HFFc6 (cell line): ENCODE measurements around the gene CORO1C. TPM values are rescaled to one million over a fixed set of nuclear protein-coding genes. Genes with fewer than 3 reads are reported as not detected.

Experiments used
- DNase-seq: peaks from one replicate; pipeline ENCODE4 v3.0.0-alpha.2; 2018
- H3K27ac Mint-ChIP-seq: 2 replicates; pipeline ENCODE4 v1.8.0; 2020; ENCODE audit warnings: mild to moderate bottlenecking, mixed read lengths
- H3K27me3 Mint-ChIP-seq: 2 replicates; pipeline ENCODE4 v1.8.0; 2021; ENCODE audit warnings: mild to moderate bottlenecking, moderate library complexity, mixed read lengths; ENCODE audit not compliant: insufficient read depth
- H3K36me3 Mint-ChIP-seq: 2 replicates; pipeline ENCODE4 v1.8.0; 2021; ENCODE audit warnings: low read depth, mixed read lengths
- H3K4me1 Mint-ChIP-seq: 2 replicates; pipeline ENCODE4 v1.8.0; 2020; ENCODE audit warnings: low read depth, mixed read lengths
- H3K4me3 Mint-ChIP-seq: 2 replicates; pipeline ENCODE4 v1.8.0; 2020; ENCODE audit warnings: mild to moderate bottlenecking, moderate library complexity, mixed read lengths
- H3K9me3 Mint-ChIP-seq: 2 replicates; pipeline ENCODE4 v1.8.0; 2020; ENCODE audit warnings: mild to moderate bottlenecking, mixed read lengths
- CTCF ChIP-seq: fragments of 200-600 bp; sonication (generic); IDR thresholded peaks from 2 replicates; pipeline ENCODE4 v1.5.0; 2021; ENCODE audit warnings: antibody characterized with exemption, mild to moderate bottlenecking
- total RNA-seq, 6 experiments: library from RNA; stranded (reverse); fragmentation: NEBNext Ultra II Directional; extraction: Animal tissue kit (Norgen Biotek cat#: 25700); gene quantifications; 2 replicates in 1 of 6; 3 replicates in 5 of 6; pipeline ENCODE4 v1.2.3, GENCODE V29; 2021

The CORO1C gene
- total RNA-seq, 6 experiments from 2014 or later: 541 to 709 (median 649) TPM

GRCh38 chr12:108709697-108710096, 21.6 kb downstream of the CORO1C start:
- no peaks in the 10 kb centered on the region for H3K9me3 Mint-ChIP-seq
- H3K4me1 Mint-ChIP-seq: peaks cover 78% of the 10 kb centered on the region
- H3K4me3 Mint-ChIP-seq: no peak overlapping the region
- H3K27me3 Mint-ChIP-seq: no peaks in the 10 kb centered on the region
- peak overlapping the region; percentile 67 for H3K27ac Mint-ChIP-seq
- peaks cover 36% of the 10 kb centered on the region for H3K36me3 Mint-ChIP-seq
- TF ChIP-seq CTCF: no peak
- no peak for DNase-seq

- no peak overlapping the region for H3K4me3 Mint-ChIP-seq
- H3K36me3 Mint-ChIP-seq: peaks cover 58% of the 10 kb centered on the region
- no peaks in the 10 kb centered on the region for H3K27me3 Mint-ChIP-seq
- DNase-seq: no peak
- TF ChIP-seq CTCF: no peak
- peaks cover 88% of the 10 kb centered on the region for H3K4me1 Mint-ChIP-seq
- no peaks in the 10 kb centered on the region for H3K9me3 Mint-ChIP-seq
- H3K27ac Mint-ChIP-seq: no peak overlapping the region
These were observed 26.8 kb downstream of the CORO1C start for GRCh38 chr12:108704527-108704926.

GRCh38 chr12:108702595-108703320, 28.6 kb downstream of the CORO1C start:
- DNase-seq: no peak
- peak overlapping the region; percentile 51 for H3K27ac Mint-ChIP-seq
- H3K4me3 Mint-ChIP-seq: peak overlapping the region; percentile 23; the same call in 1 of the 2 replicates
- H3K36me3 Mint-ChIP-seq: peaks cover 72% of the 10 kb centered on the region
- no peaks in the 10 kb centered on the region for H3K9me3 Mint-ChIP-seq
- no peak for TF ChIP-seq CTCF
- no peaks in the 10 kb centered on the region for H3K27me3 Mint-ChIP-seq
- H3K4me1 Mint-ChIP-seq: peaks cover 97% of the 10 kb centered on the region

GRCh38 chr12:108701779-108702441, 29.4 kb downstream of the CORO1C start:
- Mint-ChIP-seq H3K9me3 (no peaks in the 10 kb centered on the region), H3K27ac (peak overlapping the region; percentile 51), H3K36me3 (peaks cover 74% of the 10 kb centered on the region), H3K4me3 (0 out of 2 replicates have a peak overlapping the region, but pooled peaks have one; percentile 13), H3K27me3 (no peaks in the 10 kb centered on the region), H3K4me1 (peaks cover 97% of the 10 kb centered on the region)
- no peak for DNase-seq
- TF ChIP-seq CTCF: no peak

GRCh38 chr12:108700833-108701541, 30.3 kb downstream of the CORO1C start:
- H3K27me3 Mint-ChIP-seq: no peaks in the 10 kb centered on the region
- no peaks in the 10 kb centered on the region for H3K9me3 Mint-ChIP-seq
- no peak overlapping the region for H3K4me3 Mint-ChIP-seq
- peak overlapping the region; percentile 62 for H3K27ac Mint-ChIP-seq
- TF ChIP-seq CTCF: no peak
- H3K4me1 Mint-ChIP-seq: peaks cover 97% of the 10 kb centered on the region
- peaks cover 72% of the 10 kb centered on the region for H3K36me3 Mint-ChIP-seq
- no peak for DNase-seq
